GM19438 (cell line): ENCODE results near the gene PTPRK.

ENCODE experiments used
- ATAC-seq: cut with Tn5 transposase; IDR thresholded peaks from one replicate; pipeline ENCODE4 v1.9.1; 2021; ENCODE audit warnings: low read depth; ENCODE audit not compliant: unreplicated experiment

PTPRK gene

GRCh38 chr6:128259730-128260685 is 260.4 kb downstream of the PTPRK start:
- ATAC-seq = peak; percentile 53

GRCh38 chr6:128259029-128259724 is 261.2 kb downstream of the PTPRK start:
- peak; percentile 96 for ATAC-seq

GRCh38 chr6:128256095-128256494 is 264.3 kb downstream of the PTPRK start:
- ATAC-seq = no peak

- peak; percentile 53 for ATAC-seq
These were observed 267.8 kb downstream of the PTPRK start for GRCh38 chr6:128252341-128253176.

- ATAC-seq = no peak
These were observed 268.7 kb downstream of the PTPRK start for GRCh38 chr6:128251445-128252340.

GRCh38 chr6:128250370-128251070 is 269.9 kb downstream of the PTPRK start:
- ATAC-seq = no peak

- no peak for ATAC-seq
These were observed 271.0 kb downstream of the PTPRK start for GRCh38 chr6:128249429-128249828.

GRCh38 chr6:128246472-128247260 is 273.7 kb downstream of the PTPRK start:
- ATAC-seq = no peak

GRCh38 chr6:128244751-128245405 is 275.5 kb downstream of the PTPRK start:
- no peak for ATAC-seq

- no peak for ATAC-seq
These were observed 277.5 kb downstream of the PTPRK start for GRCh38 chr6:128242765-128243403.

- ATAC-seq = no peak
These were observed 279.2 kb downstream of the PTPRK start for GRCh38 chr6:128241216-128241615.

- peak; percentile 70 for ATAC-seq
These were observed 280.4 kb downstream of the PTPRK start for GRCh38 chr6:128240024-128240428.

GRCh38 chr6:128239146-128239545 is 281.3 kb downstream of the PTPRK start:
- ATAC-seq = no peak

GRCh38 chr6:128238225-128238624 is 282.2 kb downstream of the PTPRK start:
- ATAC-seq = no peak

- no peak for ATAC-seq
These were observed 284.8 kb downstream of the PTPRK start for GRCh38 chr6:128235556-128235955.

GRCh38 chr6:128233531-128233930 is 286.9 kb downstream of the PTPRK start:
- no peak for ATAC-seq

GRCh38 chr6:128230267-128230989 is 290.0 kb downstream of the PTPRK start:
- no peak for ATAC-seq
